HuH-7 (cell line): Measurements from ENCODE around the gene FBXO3.
"Not testable (repeated sequence)": the region's sequence is repeated elsewhere in the genome, so short reads cannot be mapped to it uniquely, and the experiment has no call there.

ENCODE experiments used
- DNase-seq: peaks from one replicate; pipeline ENCODE4 v3.0.0; 2011; ENCODE audit warnings: low spot score

Gene FBXO3

GRCh38 chr11:33729072-33729664 lies 45.2 kb downstream of the FBXO3 start:
- DNase-seq: not testable (repeated sequence)

- DNase-seq: not testable (repeated sequence)
These were observed 46.8 kb downstream of the FBXO3 start for GRCh38 chr11:33727539-33727938.

DNA sequence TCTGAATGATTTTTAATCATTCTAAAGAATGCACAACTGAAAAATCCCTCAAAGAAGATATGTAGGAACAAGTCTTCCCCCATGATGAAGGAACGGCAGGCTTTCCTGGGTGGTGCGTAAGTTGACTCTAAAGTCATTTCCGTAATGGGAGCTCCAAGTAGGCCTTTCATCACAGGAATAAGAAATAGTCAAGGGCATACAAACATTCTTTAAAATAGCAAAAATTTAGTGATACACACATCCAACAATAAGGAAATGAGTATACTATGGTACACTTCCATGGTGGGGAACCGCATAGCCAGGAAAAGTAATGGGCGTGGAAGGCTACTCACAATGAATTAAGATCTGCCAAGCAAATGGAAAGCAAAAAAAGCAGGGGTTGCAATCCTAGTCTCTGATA lies 48.8 kb downstream of the FBXO3 start:
- DNase-seq: no peak

DNA sequence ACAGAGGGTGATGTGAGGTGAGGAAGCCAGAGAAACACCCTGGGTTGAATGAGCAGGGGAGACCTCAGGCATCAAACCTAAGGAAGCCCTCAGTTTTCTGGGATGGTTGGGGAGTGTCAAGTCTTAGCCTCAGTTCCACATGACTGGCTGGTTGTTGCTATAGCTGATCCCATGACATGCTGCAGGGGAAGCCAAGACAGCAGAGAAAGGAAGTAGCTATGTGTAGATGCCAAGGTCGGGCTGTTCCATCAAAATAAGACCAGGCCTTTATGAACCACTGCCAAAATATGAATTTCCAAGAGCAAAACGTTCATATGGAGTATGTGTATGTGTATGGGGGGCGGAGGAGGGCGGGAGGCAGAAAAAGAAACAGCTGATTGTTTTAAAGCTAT lies 49.7 kb downstream of the FBXO3 start:
- DNase-seq: no peak

GRCh38 chr11:33723238-33723881 lies 51.0 kb downstream of the FBXO3 start:
- no peak for DNase-seq

DNA sequence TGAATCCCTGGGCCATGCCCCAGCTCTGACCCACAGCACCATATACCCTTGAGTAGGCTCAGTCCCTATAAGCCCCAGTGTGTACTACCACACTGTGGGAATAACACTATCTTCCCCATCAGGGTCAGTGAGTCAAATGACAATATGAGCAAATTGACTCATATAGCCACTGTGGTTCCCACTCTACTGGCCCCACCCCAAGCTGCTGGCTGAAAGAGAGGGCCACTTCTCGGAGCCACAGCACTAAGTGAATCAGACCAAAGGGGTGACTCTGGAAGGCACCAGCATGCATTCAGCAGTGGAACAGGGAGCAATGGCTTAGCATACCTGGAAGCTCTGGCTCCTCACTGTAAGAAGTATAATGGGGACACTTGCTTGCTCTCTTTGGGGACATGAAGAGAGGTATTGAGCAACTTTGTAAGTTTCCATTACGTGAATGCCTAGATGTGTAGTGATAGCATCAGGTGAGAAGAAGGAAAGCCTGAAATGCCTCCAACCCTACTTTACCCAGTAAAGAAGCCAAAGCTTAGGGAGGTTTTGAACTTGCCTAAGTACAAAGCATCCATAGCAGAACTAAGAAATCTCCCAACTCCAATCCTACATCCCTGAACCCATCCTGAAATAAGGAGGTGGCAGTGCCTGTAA lies 51.6 kb downstream of the FBXO3 start:
- no peak for DNase-seq

GRCh38 chr11:33721984-33722383 lies 52.3 kb downstream of the FBXO3 start:
- no peak for DNase-seq

DNA sequence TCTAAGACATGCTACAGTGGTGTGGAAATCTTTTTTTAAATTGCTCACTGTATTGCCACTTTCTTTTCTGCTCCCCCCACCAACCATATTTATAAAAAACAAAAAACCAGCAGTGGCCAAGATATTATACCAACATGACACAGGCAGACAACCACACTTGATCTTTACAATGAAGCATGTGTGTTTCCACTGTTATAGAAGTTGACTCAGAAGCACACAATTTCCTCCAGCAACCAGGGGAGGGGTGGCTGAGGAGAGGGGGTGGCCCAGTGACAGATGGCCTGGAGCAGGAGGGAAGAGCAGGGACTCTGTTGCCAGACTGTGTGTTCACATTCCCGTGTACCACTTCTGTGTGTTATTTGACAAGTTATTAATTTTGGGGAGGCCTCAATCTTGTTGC lies 52.9 kb downstream of the FBXO3 start:
- no peak for DNase-seq

GRCh38 chr11:33719587-33719986 lies 54.7 kb downstream of the FBXO3 start:
- no peak for DNase-seq

- no peak for DNase-seq
These were observed 55.9 kb downstream of the FBXO3 start for GRCh38 chr11:33718440-33718839.

DNA sequence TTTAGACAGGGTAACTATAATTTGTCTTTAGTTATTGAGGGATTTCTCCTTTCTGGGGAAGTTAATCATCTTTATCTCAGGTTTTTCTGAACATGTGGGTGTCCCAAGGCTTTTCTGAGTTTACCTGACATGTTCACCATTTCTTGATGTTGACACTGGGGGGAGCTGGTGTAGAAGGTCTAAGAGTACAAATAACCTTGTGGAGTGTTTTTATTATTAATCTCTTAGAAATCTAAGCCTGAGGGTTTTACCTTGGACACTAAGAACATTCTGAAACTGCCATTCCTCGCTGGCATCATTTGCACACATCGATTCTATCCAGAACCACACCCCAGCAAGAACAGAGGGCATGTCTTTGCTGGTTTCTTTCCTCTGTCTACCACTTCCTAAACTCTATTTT lies 58.1 kb downstream of the FBXO3 start:
- no peak for DNase-seq

GRCh38 chr11:33713856-33714398 lies 60.4 kb downstream of the FBXO3 start:
- no peak for DNase-seq

DNA sequence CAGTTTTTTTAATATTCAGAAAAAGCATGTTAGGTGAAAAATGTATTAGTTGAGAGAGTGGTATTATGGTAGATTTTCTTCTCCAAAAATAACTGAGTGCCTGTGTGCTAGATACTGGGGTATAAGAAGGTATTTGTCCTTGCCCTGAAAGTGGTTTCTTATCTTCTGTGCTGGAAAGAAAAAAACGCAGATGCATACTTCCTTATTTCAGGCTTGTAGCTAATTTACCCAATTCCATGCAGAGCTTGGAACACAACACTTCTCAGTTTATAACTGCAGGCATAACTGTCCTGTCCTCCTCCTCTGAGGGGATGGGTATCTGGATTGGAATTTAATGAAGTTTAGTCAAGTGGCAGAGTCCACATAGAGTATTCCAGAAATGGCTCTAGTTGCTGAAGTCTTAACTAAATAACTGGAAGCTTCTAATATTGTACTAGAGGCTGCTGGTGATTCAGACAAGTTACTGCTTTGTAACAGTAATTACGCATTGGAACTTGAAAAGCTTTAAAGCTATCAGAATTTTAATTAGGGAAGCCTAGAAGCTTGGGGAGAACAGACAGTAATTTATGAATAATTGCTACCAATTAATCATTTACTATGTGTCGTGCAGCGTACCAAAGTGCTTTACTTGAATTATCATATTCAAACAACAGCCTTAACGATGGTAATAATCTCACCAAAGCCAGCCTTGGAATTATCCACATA lies 61.0 kb downstream of the FBXO3 start:
- no peak for DNase-seq

DNA sequence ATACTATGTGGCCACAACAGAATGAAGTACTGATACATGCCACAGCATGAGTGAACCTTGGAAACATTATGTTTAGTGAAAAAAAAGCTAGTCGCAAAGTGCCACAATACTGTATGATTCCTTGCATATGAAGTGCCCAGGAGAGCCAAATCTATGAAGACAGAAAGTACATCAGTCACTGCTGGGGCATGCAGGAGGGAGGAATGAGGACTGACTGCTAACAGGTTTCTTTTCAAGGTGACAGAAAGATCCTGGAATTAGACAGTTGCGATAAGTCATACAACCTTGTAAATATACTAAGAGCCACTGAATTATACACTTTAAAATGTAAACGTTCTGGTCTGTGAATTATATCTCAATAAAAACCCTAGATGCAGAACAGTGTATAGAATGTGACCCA lies 61.9 kb downstream of the FBXO3 start:
- DNase-seq: no peak

DNA sequence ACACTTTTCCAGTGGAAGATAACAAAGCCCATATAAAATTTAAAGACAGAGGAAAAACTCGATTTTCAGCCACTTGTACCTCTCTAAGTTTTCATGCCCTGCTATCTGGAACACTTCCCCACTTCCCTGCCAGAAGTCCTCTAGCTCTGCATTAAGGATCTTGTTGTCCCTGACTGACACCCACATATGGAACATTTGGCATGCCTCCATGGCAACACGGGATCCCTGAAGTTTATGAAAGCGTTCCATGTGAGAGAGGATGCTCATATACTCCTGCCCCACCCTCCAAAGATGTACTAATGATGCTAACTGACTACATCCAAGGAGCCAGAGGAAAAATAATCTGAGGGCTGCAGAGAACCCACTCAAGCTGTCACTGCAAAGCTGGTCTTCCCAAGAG lies 64.9 kb downstream of the FBXO3 start:
- no peak for DNase-seq

GRCh38 chr11:33708985-33709384 lies 65.3 kb downstream of the FBXO3 start:
- DNase-seq: no peak

DNA sequence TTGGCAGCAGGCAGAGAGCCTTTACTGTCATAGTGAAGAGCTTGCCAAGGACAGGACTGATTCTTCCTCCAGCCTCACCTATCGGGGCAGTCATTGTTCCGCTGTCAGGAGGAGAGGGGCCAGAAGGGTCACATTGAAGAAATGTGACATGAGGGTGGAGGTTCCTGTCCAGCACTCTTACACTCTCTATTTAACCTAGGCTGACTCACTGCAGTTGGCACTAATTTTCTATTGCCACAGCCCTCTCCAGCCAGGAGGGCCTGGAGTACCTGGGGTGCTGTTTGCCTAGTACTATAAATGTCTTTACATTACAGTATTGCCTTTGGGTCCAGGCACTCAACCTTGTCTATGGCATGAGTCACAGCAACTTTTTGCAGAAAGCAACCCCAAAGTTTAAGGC lies 66.5 kb downstream of the FBXO3 start:
- DNase-seq: not testable (repeated sequence)

GRCh38 chr11:33706966-33707365 lies 67.4 kb downstream of the FBXO3 start:
- DNase-seq: no peak

DNA sequence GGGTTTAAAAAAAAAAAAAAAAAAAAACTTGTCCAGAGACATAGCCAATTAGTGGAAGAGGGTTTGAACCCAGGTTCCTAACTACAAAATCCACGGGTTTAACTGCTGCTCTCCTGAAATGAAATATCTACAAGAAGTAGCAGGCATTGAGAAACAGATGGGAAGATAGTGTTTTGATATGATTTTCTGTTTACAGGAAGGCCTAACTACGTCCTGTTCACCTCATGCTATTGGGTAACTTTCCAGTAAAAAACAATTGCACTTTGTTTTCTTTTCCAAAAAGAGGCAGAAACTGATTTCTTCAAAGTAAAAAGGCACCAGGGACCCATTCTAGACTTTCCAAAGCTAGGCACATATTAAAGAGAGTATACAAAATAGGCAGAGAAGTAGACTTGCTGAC lies 67.8 kb downstream of the FBXO3 start:
- no peak for DNase-seq

GRCh38 chr11:33704240-33705002 lies 69.9 kb downstream of the FBXO3 start:
- DNase-seq: no peak

DNA sequence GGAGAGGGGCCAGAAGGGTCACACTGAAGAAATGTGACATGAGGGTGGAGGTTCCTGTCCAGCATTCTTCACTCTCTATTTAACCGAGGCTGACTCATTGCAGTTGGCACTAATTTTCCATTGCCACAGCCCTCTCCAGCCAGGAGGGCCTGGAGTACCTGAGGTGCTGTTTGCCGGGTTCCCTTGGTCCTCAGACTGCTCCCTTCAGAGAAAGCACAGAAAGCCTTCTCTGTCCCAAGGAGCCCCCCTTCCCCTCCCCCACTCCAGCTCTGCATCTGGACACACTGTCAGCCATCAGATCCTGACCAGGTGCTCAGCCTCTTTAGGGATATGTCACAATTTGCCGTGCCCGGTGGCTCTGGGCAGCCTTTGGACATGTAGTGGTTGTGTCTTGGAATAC lies 70.5 kb downstream of the FBXO3 start:
- DNase-seq: no peak

GRCh38 chr11:33703234-33703633 lies 71.1 kb downstream of the FBXO3 start:
- no peak for DNase-seq
